Activated CD8-positive, alpha-beta memory T cell treated with anti-CD3 and anti-CD28 coated beads, Interleukin-2, amount 50 U/mL, for 24 hours (primary cell): ENCODE results near the gene ECT2.
"Not testable (repeated sequence)": the region's sequence is repeated elsewhere in the genome, so short reads cannot be mapped to it uniquely, and the experiment has no call there.

Experiments
- DNase-seq: peaks from one replicate; pipeline ENCODE4 v3.0.0-alpha.2; 2020; ENCODE audit errors: extremely low read depth

The ECT2 gene

GRCh38 chr3:172746475-172746874 lies 4.1 kb upstream of the ECT2 start:
- no peak for DNase-seq

GRCh38 chr3:172749230-172749965 lies 1.1 kb upstream of the ECT2 start:
- DNase-seq = no peak

- DNase-seq = no peak
Observed at GRCh38 chr3:172750069-172750367, 508 bp upstream of the ECT2 start.

GRCh38 chr3:172751175-172751704 lies 714 bp downstream of the ECT2 start:
- DNase-seq = no peak

- DNase-seq = no peak
Observed at GRCh38 chr3:172752651-172753050, 2.1 kb downstream of the ECT2 start.

- DNase-seq = no peak
Observed at GRCh38 chr3:172753125-172753524, 2.6 kb downstream of the ECT2 start.

- DNase-seq = not testable (repeated sequence)
Observed at GRCh38 chr3:172760416-172760815, 9.9 kb downstream of the ECT2 start.

GRCh38 chr3:172766241-172766640 lies 15.7 kb downstream of the ECT2 start:
- DNase-seq = no peak

- DNase-seq = no peak
Observed at GRCh38 chr3:172766718-172767405, 16.3 kb downstream of the ECT2 start.

GRCh38 chr3:172770382-172770781 lies 19.9 kb downstream of the ECT2 start:
- no peak for DNase-seq

- DNase-seq = no peak
Observed at GRCh38 chr3:172771672-172772071, 21.1 kb downstream of the ECT2 start.

- DNase-seq = no peak
Observed at GRCh38 chr3:172776049-172776717, 25.7 kb downstream of the ECT2 start.

- DNase-seq = no peak
Observed at GRCh38 chr3:172777901-172778300, 27.4 kb downstream of the ECT2 start.

GRCh38 chr3:172782235-172782634 lies 31.7 kb downstream of the ECT2 start:
- no peak for DNase-seq

GRCh38 chr3:172786036-172786435 lies 35.5 kb downstream of the ECT2 start:
- DNase-seq = no peak

- DNase-seq = no peak
Observed at GRCh38 chr3:172787019-172787418, 36.5 kb downstream of the ECT2 start.

- no peak for DNase-seq
Observed at GRCh38 chr3:172787746-172788145, 37.2 kb downstream of the ECT2 start.

- no peak for DNase-seq
Observed at GRCh38 chr3:172799246-172799645, 48.7 kb downstream of the ECT2 start.

GRCh38 chr3:172800156-172800555 lies 49.6 kb downstream of the ECT2 start:
- DNase-seq = no peak

- DNase-seq = no peak
Observed at GRCh38 chr3:172803489-172803888, 53.0 kb downstream of the ECT2 start.

GRCh38 chr3:172804323-172804722 lies 53.8 kb downstream of the ECT2 start:
- DNase-seq = no peak

GRCh38 chr3:172808969-172809546 lies 58.5 kb downstream of the ECT2 start:
- no peak for DNase-seq
